ENCODE measurements around the gene FAM217B.

DNA sequence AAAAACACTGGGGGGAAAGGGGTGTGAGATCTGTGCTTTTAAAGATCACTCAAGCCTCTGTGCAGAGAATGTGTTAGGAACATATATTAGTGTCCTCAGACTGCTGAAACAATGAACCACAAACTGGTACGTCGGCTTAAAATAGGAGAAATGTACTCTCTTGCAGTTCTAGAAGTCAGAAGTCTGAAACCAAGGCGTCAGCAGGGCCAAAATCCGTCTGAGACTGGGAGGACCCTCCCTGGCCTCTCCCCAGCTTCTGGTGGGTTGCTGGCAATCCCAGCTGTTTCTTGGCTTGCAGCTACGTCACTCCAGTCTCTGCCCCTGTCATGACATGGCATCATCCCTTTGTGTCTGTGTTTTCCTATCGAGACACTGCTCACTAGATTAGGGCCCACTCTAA, 22.0 kb downstream of the FAM217B start:
- TF ChIP-seq, protein P1, sequence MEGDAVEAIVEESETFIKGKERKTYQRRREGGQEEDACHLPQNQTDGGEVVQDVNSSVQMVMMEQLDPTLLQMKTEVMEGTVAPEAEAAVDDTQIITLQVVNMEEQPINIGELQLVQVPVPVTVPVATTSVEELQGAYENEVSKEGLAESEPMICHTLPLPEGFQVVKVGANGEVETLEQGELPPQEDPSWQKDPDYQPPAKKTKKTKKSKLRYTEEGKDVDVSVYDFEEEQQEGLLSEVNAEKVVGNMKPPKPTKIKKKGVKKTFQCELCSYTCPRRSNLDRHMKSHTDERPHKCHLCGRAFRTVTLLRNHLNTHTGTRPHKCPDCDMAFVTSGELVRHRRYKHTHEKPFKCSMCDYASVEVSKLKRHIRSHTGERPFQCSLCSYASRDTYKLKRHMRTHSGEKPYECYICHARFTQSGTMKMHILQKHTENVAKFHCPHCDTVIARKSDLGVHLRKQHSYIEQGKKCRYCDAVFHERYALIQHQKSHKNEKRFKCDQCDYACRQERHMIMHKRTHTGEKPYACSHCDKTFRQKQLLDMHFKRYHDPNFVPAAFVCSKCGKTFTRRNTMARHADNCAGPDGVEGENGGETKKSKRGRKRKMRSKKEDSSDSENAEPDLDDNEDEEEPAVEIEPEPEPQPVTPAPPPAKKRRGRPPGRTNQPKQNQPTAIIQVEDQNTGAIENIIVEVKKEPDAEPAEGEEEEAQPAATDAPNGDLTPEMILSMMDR (conservative IDR thresholded peaks at IDR 0.05 in 1 of 2, IDR thresholded peaks at IDR 0.05 in 1 of 2; ENCODE audit: low read depth in 1 of 2, low read length in 2 of 2): no peak
- TF ChIP-seq EZH2 (IDR thresholded peaks at IDR 0.05; ENCODE audit: low read length, missing control alignments): no peak

Data from fibroblast of lung (primary cell).